IMR-90 (cell line): ENCODE results near the gene IGSF22. TPM values are rescaled to one million over a fixed set of nuclear protein-coding genes. Genes with fewer than 3 reads are reported as not detected.

Source experiments
- ATAC-seq: fragments of 200-7000 bp; cut with Tn5 transposase; 2 replicates; pipeline ENCODE4 v1.9.1; 2020; ENCODE audit warnings: low read depth, mild to moderate bottlenecking, moderate library complexity
- BruUV-seq: library from RNA; stranded (reverse); fragments of 400-500 nt; replicated peaks from 2 replicates; lab custom pipeline; 2021; lab: Mats Ljungman, UMichigan
- CTCF ChIA-PET: fragments of 300-600 bp; formaldehyde crosslinking; extraction: SDS; loops from one replicate; lab custom pipeline; 2021; ENCODE audit warnings: antibody characterized with exemption; lab: Yijun Ruan, JAX
- POLR2A ChIA-PET: fragments of 300-600 bp; sonication (Branson Sonifier 250); formaldehyde crosslinking; loops from one replicate; lab custom pipeline; 2022; ENCODE audit warnings: antibody characterized with exemption; ENCODE audit not compliant: unreplicated experiment; lab: Charles Lee
- DNase-seq: peaks from one replicate; pipeline ENCODE4 v3.0.0; 2013
- H2AFZ ChIP-seq: replicated peaks from 2 replicates; pipeline ENCODE3; 2013; ENCODE audit warnings: low read length, mild to moderate bottlenecking; ENCODE audit not compliant: poor library complexity
- H2AK5ac ChIP-seq: 2 replicates; pipeline ENCODE4 v1.6.1; 2013; ENCODE audit warnings: low read depth, low read length, inconsistent platforms
- H2AK9ac ChIP-seq: replicated peaks from 2 replicates; pipeline ENCODE3; 2013; ENCODE audit warnings: mild to moderate bottlenecking, low read depth, low read length, moderate library complexity; ENCODE audit not compliant: poor library complexity
- H2BK120ac ChIP-seq: 2 replicates; pipeline ENCODE4 v1.6.1; 2013; ENCODE audit warnings: low read depth, low read length, inconsistent platforms
- H2BK15ac ChIP-seq: 3 replicates; pipeline ENCODE4 v1.6.1; 2013; ENCODE audit warnings: low read depth, low read length, inconsistent platforms
- H2BK20ac ChIP-seq: 2 replicates; pipeline ENCODE4 v1.6.1; 2013; ENCODE audit warnings: low read depth, mild to moderate bottlenecking, inconsistent platforms, low read length, moderate library complexity
- H2BK5ac ChIP-seq: 2 replicates; pipeline ENCODE4 v1.6.1; 2013; ENCODE audit warnings: mild to moderate bottlenecking, low read depth, low read length, inconsistent platforms; ENCODE audit not compliant: poor library complexity, severe bottlenecking
- H3K14ac ChIP-seq: replicated peaks from 2 replicates; pipeline ENCODE4 v1.6.1; 2013; ENCODE audit warnings: low read depth, low read length, inconsistent platforms
- H3K18ac ChIP-seq: 2 replicates; pipeline ENCODE4 v1.6.1; 2013; ENCODE audit warnings: low read depth, low read length, control low read depth
- H3K23ac ChIP-seq: 2 replicates; pipeline ENCODE4 v1.6.1; 2013; ENCODE audit warnings: low read depth, low read length, inconsistent platforms
- H3K27ac ChIP-seq: 2 replicates; pipeline ENCODE4 v1.5.1; 2013; ENCODE audit warnings: mild to moderate bottlenecking, control low read depth, low read length; ENCODE audit not compliant: insufficient read depth
- H3K27me3 ChIP-seq: 2 replicates; pipeline ENCODE4 v1.6.1; 2013; ENCODE audit warnings: low read length; ENCODE audit not compliant: control insufficient read depth, insufficient read depth
- H3K36me3 ChIP-seq: 2 replicates; pipeline ENCODE4 v1.6.1; 2013; ENCODE audit warnings: low read length, mixed read lengths; ENCODE audit not compliant: control insufficient read depth, insufficient read depth
- H3K4ac ChIP-seq: 2 replicates; pipeline ENCODE4 v1.6.1; 2013; ENCODE audit warnings: low read depth, low read length, inconsistent platforms
- H3K4me1 ChIP-seq: 2 replicates; pipeline ENCODE4 v1.6.1; 2013; ENCODE audit warnings: low read length, mixed read lengths; ENCODE audit not compliant: control insufficient read depth, insufficient read depth
- H3K4me2 ChIP-seq: 2 replicates; pipeline ENCODE4 v1.6.1; 2013; ENCODE audit warnings: low read depth, mild to moderate bottlenecking, control low read depth, low read length, moderate library complexity
- H3K4me3 ChIP-seq: 2 replicates; pipeline ENCODE4 v1.5.1; 2013; ENCODE audit warnings: low read depth, mild to moderate bottlenecking, control low read depth, low read length, moderate library complexity; ENCODE audit not compliant: insufficient read depth
- H3K56ac ChIP-seq: 2 replicates; pipeline ENCODE4 v1.6.1; 2013; ENCODE audit warnings: low read length, inconsistent platforms; ENCODE audit not compliant: insufficient read depth; ENCODE audit errors: extremely low read depth
- H3K79me1 ChIP-seq, 2 experiments: 2 replicates each; pipeline ENCODE4 v1.6.1; 2013; ENCODE audit warnings: low read length in 2 of 2, inconsistent platforms in 1 of 2, low read depth in 1 of 2
- H3K9ac ChIP-seq: 2 replicates; pipeline ENCODE4 v1.6.1; 2013; ENCODE audit warnings: low read depth, low read length, control low read depth
- H3K9me1 ChIP-seq: 2 replicates; pipeline ENCODE4 v1.6.1; 2013; ENCODE audit warnings: low read length, inconsistent platforms; ENCODE audit not compliant: insufficient read depth
- H3K9me3 ChIP-seq: 2 replicates; pipeline ENCODE4 v1.6.1; 2013; ENCODE audit warnings: low read length; ENCODE audit not compliant: control insufficient read depth, insufficient read depth
- H4K20me1 ChIP-seq: 2 replicates; pipeline ENCODE4 v1.6.1; 2013; ENCODE audit warnings: low read length, inconsistent platforms; ENCODE audit not compliant: insufficient read depth
- H4K5ac ChIP-seq: 2 replicates; pipeline ENCODE4 v1.6.1; 2013; ENCODE audit warnings: mild to moderate bottlenecking, low read depth, low read length, control low read depth
- H4K8ac ChIP-seq, 2 experiments: 2 replicates each; pipeline ENCODE4 v1.6.1; 2013; ENCODE audit warnings: low read depth in 2 of 2, low read length in 2 of 2, control low read depth in 1 of 2, inconsistent platforms in 1 of 2
- H4K91ac ChIP-seq: 2 replicates; pipeline ENCODE4 v1.6.1; 2013; ENCODE audit warnings: low read depth, low read length, inconsistent platforms; ENCODE audit not compliant: insufficient read depth
- CHD1 ChIP-seq: IDR thresholded peaks from 2 replicates; pipeline ENCODE4 v1.6.1; 2012; ENCODE audit warnings: low read depth, low read length, improper control_type of control experiment
- MAFK ChIP-seq: IDR thresholded peaks from 2 replicates; pipeline ENCODE4 v1.6.1; 2012; ENCODE audit warnings: low read depth, low read length, improper control_type of control experiment
- MAZ ChIP-seq: IDR thresholded peaks from 2 replicates; pipeline ENCODE4 v1.6.1; 2012; ENCODE audit warnings: low read depth, mild to moderate bottlenecking, low read length, improper control_type of control experiment, moderate library complexity, borderline replicate concordance
- MXI1 ChIP-seq: IDR thresholded peaks from 2 replicates; pipeline ENCODE4 v1.6.1; 2012; ENCODE audit warnings: low read depth, mild to moderate bottlenecking, low read length, moderate library complexity, borderline replicate concordance
- NFE2L2 ChIP-seq: fragments of 150-350 bp; IDR thresholded peaks from 2 replicates; pipeline ENCODE4 v1.6.1; 2016; ENCODE audit warnings: low read depth, mild to moderate bottlenecking, low read length
- RAD21 ChIP-seq: IDR thresholded peaks from 2 replicates; pipeline ENCODE4 v1.6.1; 2012; ENCODE audit warnings: low read length, improper control_type of control experiment
- USF2 ChIP-seq: fragments of 150-350 bp; IDR thresholded peaks from 2 replicates; pipeline ENCODE4 v1.6.1; 2017; ENCODE audit warnings: mild to moderate bottlenecking, antibody characterized with exemption, low read length, low read depth
- WGBS, 2 experiments: methylation state at CpG; one replicate each; pipeline versions ENCODE4 v1.1.5 to v1.1.7; 2013; ENCODE audit warnings: missing lambda C conversion rate in 2 of 2; ENCODE audit not compliant: insufficient read length in 1 of 2; ENCODE audit errors: extremely low coverage in 2 of 2; 5-methylcytosine and 5-hydroxymethylcytosine counted together
- dilution Hi-C: fragments of 300-500 bp; cut with HindIII; formaldehyde crosslinking; loops from one replicate; pipeline ENCODE4 v1.14.3; 2018; ENCODE audit warnings: low sequenced_read_pairs; ENCODE audit not compliant: unreplicated experiment
- in situ Hi-C: fragments of 300-500 bp; cut with MboI; formaldehyde crosslinking; loops from 3 replicates; pipeline ENCODE4 v1.14.3; 2019; ENCODE audit warnings: low sequenced_read_pairs, inconsistent platforms, mixed read lengths
- intact Hi-C: fragments of 100-400 bp; cut with micrococcal nuclease; formaldehyde crosslinking; loops from 2 replicates; pipeline ENCODE4 v1.10.0; 2022
- polyA plus RNA-seq, 3 experiments: library from polyadenylated mRNA; depleted of rRNA; stranded (reverse); fragments of >200 nt; gene quantifications; 2 replicates each; pipeline ENCODE4 v1.2.3, GENCODE V29; 2012; ENCODE audit warnings: low replicate concordance in 1 of 3
- total RNA-seq: library from RNA; depleted of rRNA; stranded (reverse); fragments of >200 nt; gene quantifications from 2 replicates; pipeline ENCODE4 v1.2.3, GENCODE V29; 2012; rRNA removed

The IGSF22 gene
- total and polyA plus RNA-seq, 2 of the 4 experiments (the other 2 are of a cell fraction), result not detected

DNA sequence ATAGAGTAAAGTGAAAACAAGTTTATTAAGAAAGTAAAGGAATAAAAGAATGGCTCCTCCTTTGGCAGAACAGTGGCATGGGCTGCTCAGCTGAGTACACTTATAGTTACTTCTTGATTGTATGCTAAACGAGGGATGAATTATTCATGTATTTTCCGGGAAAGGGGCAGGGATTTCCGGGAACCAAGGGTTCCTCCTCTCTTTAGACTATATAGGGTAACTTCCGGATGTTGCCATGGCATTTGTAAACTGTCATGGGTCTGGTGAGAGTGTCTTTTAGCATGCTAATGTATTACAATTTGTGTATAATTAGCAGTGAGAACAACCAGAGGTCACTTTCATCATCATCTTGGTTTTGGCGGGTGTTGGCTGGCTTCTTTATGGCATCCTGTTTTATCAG, 68.3 kb downstream of the IGSF22 start:
- Histone ChIP-seq H2BK20ac (no peak overlapping the region), H3K14ac (no peak overlapping the region), H2BK120ac (no peak overlapping the region), H3K4me1 (no peaks in the 10 kb centered on the region), H3K27me3 (no peaks in the 10 kb centered on the region), H2BK5ac (no peak overlapping the region), H2AK5ac (no peak overlapping the region), H3K27ac (no peak overlapping the region), H3K23ac (no peak overlapping the region), H3K9ac (no peak overlapping the region), H2AK9ac (no peak overlapping the region), H3K18ac (no peak overlapping the region), H3K9me3 (no peaks in the 10 kb centered on the region), H3K9me1 (no peaks in the 10 kb centered on the region), H4K91ac (no peak overlapping the region), H2AFZ (no peak overlapping the region), H4K20me1 (no peaks in the 10 kb centered on the region), H3K56ac (no peak overlapping the region), H3K79me1 (no peaks in the 10 kb centered on the region), H2BK15ac (no peak overlapping the region), H4K5ac (no peak overlapping the region), H3K4me3 (no peak overlapping the region), H3K4ac (no peak overlapping the region), H3K4me2 (no peak overlapping the region), H3K36me3 (no peaks in the 10 kb centered on the region), H4K8ac (no peak overlapping the region)
- no TSS peak for BruUV-seq
- dilution Hi-C loops, result no loop called here
- no CpG with 5 or more reads among the region's 5 CpGs for WGBS, 2 experiments
- DNase-seq, result no peak
- intact Hi-C loops, result no loop called here
- POLR2A ChIA-PET, result no interaction called here
- no peak for TF ChIP-seq CHD1
- no peak for TF ChIP-seq RAD21
- no peak for TF ChIP-seq NFE2L2
- no peak for TF ChIP-seq MAZ
- no peak for TF ChIP-seq MXI1
- TF ChIP-seq USF2, result no peak
- no peak for TF ChIP-seq MAFK
- no peak for ATAC-seq
- in situ Hi-C loops, result no loop called here
- CTCF ChIA-PET, result no interaction called here

Other genes starting within 250 kb of the IGSF22 start
- 67.4 and 76.4 TPM in 2 replicates for gene TSG101, start 199.2 kb downstream of the IGSF22 start, total RNA-seq
- gene TSG101, start 199.2 kb downstream of the IGSF22 start, polyA plus RNA-seq (2012; rRNA removed), result 108 and 113 TPM in 2 replicates
- gene UEVLD, start 137.5 kb downstream of the IGSF22 start, total RNA-seq, result 29.2 and 35.3 TPM in 2 replicates
- 10.1 and 13.8 TPM in 2 replicates for gene UEVLD, start 137.5 kb downstream of the IGSF22 start, polyA plus RNA-seq (2012; rRNA removed)
- gene MISFA, start 126.4 kb downstream of the IGSF22 start, total RNA-seq, result 1.1 TPM in 1 of 2 replicates, not detected in the other
- 0.38 and 0.69 TPM in 2 replicates for gene MISFA, start 126.4 kb downstream of the IGSF22 start, polyA plus RNA-seq (2012; rRNA removed)
- 35.8 and 36.6 TPM in 2 replicates for gene SPTY2D1, start 91.8 kb downstream of the IGSF22 start, total RNA-seq
- gene SPTY2D1, start 91.8 kb downstream of the IGSF22 start, polyA plus RNA-seq (2012; rRNA removed), result 10.3 and 12.4 TPM in 2 replicates
- gene TMEM86A, start 27.4 kb downstream of the IGSF22 start, total RNA-seq, result 0.28 and 0.36 TPM in 2 replicates
- gene TMEM86A, start 27.4 kb downstream of the IGSF22 start, polyA plus RNA-seq (2012; rRNA removed), result 0.30 and 0.31 TPM in 2 replicates
- gene PTPN5, start 65.6 kb upstream of the IGSF22 start, total RNA-seq, result not detected in 2 replicates
- gene PTPN5, start 65.6 kb upstream of the IGSF22 start, polyA plus RNA-seq (2012; rRNA removed), result not detected in 2 replicates
- gene MRGPRX1, start 213.2 kb upstream of the IGSF22 start, total RNA-seq, result not detected in 2 replicates
- gene MRGPRX1, start 213.2 kb upstream of the IGSF22 start, polyA plus RNA-seq (2012; rRNA removed), result not detected in 2 replicates